Endodermal cell (in vitro differentiated cells): ENCODE data around the gene TYRO3. TPM values are rescaled to one million over a fixed set of nuclear protein-coding genes. Genes with fewer than 3 reads are reported as not detected.

Experiments
- DNase-seq: peaks from one replicate; pipeline ENCODE4 v3.0.0-alpha.2; 2017
- H3K27ac ChIP-seq: 2 replicates; pipeline ENCODE4 v1.5.1; 2013; ENCODE audit warnings: mild to moderate bottlenecking, low read depth, low read length, moderate library complexity
- H3K27me3 ChIP-seq: 2 replicates; pipeline ENCODE4 v1.6.1; 2013; ENCODE audit warnings: mild to moderate bottlenecking, low read length, moderate library complexity; ENCODE audit not compliant: insufficient read depth, control insufficient read depth, poor library complexity, severe bottlenecking
- H3K36me3 ChIP-seq: 2 replicates; pipeline ENCODE4 v1.7.0; 2013; ENCODE audit warnings: mild to moderate bottlenecking, low read length, moderate library complexity; ENCODE audit not compliant: control insufficient read depth, insufficient read depth
- H3K4me1 ChIP-seq: one replicate; pipeline ENCODE4 v1.7.0; 2013; ENCODE audit warnings: low read length; ENCODE audit not compliant: control insufficient read depth, insufficient read depth
- H3K4me3 ChIP-seq: 2 replicates; pipeline ENCODE4 v1.5.1; 2013; ENCODE audit warnings: mild to moderate bottlenecking, low read length, moderate library complexity
- H3K9ac ChIP-seq: 2 replicates; pipeline ENCODE4 v1.6.1; 2013; ENCODE audit warnings: mild to moderate bottlenecking, low read length, moderate library complexity; ENCODE audit not compliant: poor library complexity, severe bottlenecking; ENCODE audit errors: extremely low read depth
- H3K9me3 ChIP-seq: 2 replicates; pipeline ENCODE4 v1.6.1; 2013; ENCODE audit warnings: mild to moderate bottlenecking, low read length, moderate library complexity; ENCODE audit not compliant: control insufficient read depth
- H3K27ac Mint-ChIP-seq: 2 replicates; pipeline ENCODE4 v1.8.0; 2020; ENCODE audit warnings: mixed read lengths
- H3K27me3 Mint-ChIP-seq: 2 replicates; pipeline ENCODE4 v1.8.0; 2021; ENCODE audit warnings: mild to moderate bottlenecking, mixed read lengths; ENCODE audit not compliant: insufficient read depth
- H3K36me3 Mint-ChIP-seq: 2 replicates; pipeline ENCODE4 v1.8.0; 2020; ENCODE audit warnings: low read depth, mixed read lengths
- H3K4me1 Mint-ChIP-seq: 2 replicates; pipeline ENCODE4 v1.8.0; 2020; ENCODE audit warnings: mixed read lengths
- H3K4me3 Mint-ChIP-seq: 2 replicates; pipeline ENCODE4 v1.8.0; 2020; ENCODE audit warnings: mild to moderate bottlenecking, moderate library complexity, mixed read lengths
- H3K9me3 Mint-ChIP-seq: 2 replicates; pipeline ENCODE4 v1.8.0; 2020; ENCODE audit warnings: mild to moderate bottlenecking, mixed read lengths
- WGBS, 2 experiments: methylation state at CpG; one replicate each; pipeline versions ENCODE4 v1.1.5 to v1.1.7; 2013; ENCODE audit warnings: missing lambda C conversion rate in 2 of 2, mixed read lengths in 1 of 2; ENCODE audit not compliant: insufficient coverage in 1 of 2, insufficient read length in 1 of 2; 5-methylcytosine and 5-hydroxymethylcytosine counted together
- total RNA-seq, 2 donors: library from RNA; stranded (reverse); fragmentation: NEBNext Ultra II Directional in 1 of 2; extraction: Animal tissue kit (Norgen Biotek cat#: 25700) in 1 of 2; gene quantifications; 2 replicates in 1 of 2; 3 replicates in 1 of 2; pipeline ENCODE4 v1.2.1, GENCODE V29; 2021
- TF ChIP-seq, protein P1 (sequence below): fragments of 200-600 bp; sonication (generic); conservative IDR thresholded peaks from 2 replicates; pipeline ENCODE4 v1.5.0; 2021; ENCODE audit warnings: antibody characterized with exemption, mild to moderate bottlenecking

Gene TYRO3
- total RNA-seq, 2 donors from 2014 or later: 293 to 311 TPM

DNA sequence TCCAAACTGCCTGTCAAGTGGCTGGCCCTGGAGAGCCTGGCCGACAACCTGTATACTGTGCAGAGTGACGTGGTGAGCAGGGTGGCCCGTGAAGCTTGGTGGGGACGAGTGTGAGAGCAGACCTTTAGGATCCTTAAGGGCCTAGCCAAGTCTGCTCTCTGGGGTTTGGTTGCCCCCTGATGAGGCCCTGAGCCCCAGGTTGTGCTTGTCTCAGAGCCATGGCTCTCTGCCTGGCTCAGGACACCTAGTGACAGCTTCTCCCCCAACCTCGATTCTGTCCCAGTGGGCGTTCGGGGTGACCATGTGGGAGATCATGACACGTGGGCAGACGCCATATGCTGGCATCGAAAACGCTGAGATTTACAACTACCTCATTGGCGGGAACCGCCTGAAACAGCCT, 14.4 kb downstream of the TYRO3 start:
- H3K4me3 Mint-ChIP-seq: no peak overlapping the region
- 89 to 94% methylated on average over 12 to 13 of the region's 13 CpGs for WGBS, 2 experiments
- Histone ChIP-seq H3K27me3 (no peaks in the 10 kb centered on the region), H3K4me3 (no peak overlapping the region), H3K9me3 (no peaks in the 10 kb centered on the region), H3K9ac (no peak overlapping the region), H3K36me3 (peaks cover 88% of the 10 kb centered on the region), H3K4me1 (peaks cover 27% of the 10 kb centered on the region), H3K27ac (no peak overlapping the region)
- no peaks in the 10 kb centered on the region for H3K9me3 Mint-ChIP-seq
- TF ChIP-seq, protein P1, sequence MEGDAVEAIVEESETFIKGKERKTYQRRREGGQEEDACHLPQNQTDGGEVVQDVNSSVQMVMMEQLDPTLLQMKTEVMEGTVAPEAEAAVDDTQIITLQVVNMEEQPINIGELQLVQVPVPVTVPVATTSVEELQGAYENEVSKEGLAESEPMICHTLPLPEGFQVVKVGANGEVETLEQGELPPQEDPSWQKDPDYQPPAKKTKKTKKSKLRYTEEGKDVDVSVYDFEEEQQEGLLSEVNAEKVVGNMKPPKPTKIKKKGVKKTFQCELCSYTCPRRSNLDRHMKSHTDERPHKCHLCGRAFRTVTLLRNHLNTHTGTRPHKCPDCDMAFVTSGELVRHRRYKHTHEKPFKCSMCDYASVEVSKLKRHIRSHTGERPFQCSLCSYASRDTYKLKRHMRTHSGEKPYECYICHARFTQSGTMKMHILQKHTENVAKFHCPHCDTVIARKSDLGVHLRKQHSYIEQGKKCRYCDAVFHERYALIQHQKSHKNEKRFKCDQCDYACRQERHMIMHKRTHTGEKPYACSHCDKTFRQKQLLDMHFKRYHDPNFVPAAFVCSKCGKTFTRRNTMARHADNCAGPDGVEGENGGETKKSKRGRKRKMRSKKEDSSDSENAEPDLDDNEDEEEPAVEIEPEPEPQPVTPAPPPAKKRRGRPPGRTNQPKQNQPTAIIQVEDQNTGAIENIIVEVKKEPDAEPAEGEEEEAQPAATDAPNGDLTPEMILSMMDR: no peak
- peaks cover 43% of the 10 kb centered on the region for H3K4me1 Mint-ChIP-seq
- H3K27ac Mint-ChIP-seq: peak overlapping the region; percentile 72
- H3K36me3 Mint-ChIP-seq: peaks cover 81% of the 10 kb centered on the region
- DNase-seq: no peak
- H3K27me3 Mint-ChIP-seq: no peaks in the 10 kb centered on the region

DNA sequence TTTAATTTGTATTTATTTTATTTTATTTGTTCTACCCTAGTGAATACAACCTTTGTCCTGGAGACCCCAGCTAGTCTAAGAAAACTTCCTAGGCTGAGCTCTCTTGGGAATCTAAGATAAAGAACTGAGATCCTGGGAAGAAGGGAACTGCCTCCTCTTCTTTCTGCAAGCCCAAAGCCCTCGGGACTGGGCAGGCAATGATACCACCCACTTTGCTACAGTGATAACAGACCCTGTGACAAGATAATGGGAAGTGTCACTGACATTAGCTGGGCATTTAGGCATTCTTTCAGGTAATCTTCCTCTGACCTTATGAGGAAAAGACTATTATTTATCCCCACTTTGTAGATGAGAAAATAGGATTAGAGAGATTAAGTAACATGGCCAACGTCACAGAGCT, 15.1 kb downstream of the TYRO3 start:
- Histone ChIP-seq H3K4me3 (no peak overlapping the region), H3K27me3 (no peaks in the 10 kb centered on the region), H3K27ac (no peak overlapping the region), H3K36me3 (peaks cover 89% of the 10 kb centered on the region), H3K4me1 (peaks cover 21% of the 10 kb centered on the region), H3K9ac (peak overlapping the region; percentile 28), H3K9me3 (no peaks in the 10 kb centered on the region)
- TF ChIP-seq, protein P1: no peak
- Mint-ChIP-seq H3K36me3 (peaks cover 81% of the 10 kb centered on the region), H3K9me3 (no peaks in the 10 kb centered on the region), H3K4me1 (peaks cover 36% of the 10 kb centered on the region), H3K27me3 (no peaks in the 10 kb centered on the region), H3K27ac (peak overlapping the region; percentile 72), H3K4me3 (no peak overlapping the region)
- 12% methylated on average over 2 of the region's 2 CpGs; no CpG with 5 or more reads in 1 of the 2 experiments for WGBS, 2 experiments
- peak; percentile 57 for DNase-seq

DNA sequence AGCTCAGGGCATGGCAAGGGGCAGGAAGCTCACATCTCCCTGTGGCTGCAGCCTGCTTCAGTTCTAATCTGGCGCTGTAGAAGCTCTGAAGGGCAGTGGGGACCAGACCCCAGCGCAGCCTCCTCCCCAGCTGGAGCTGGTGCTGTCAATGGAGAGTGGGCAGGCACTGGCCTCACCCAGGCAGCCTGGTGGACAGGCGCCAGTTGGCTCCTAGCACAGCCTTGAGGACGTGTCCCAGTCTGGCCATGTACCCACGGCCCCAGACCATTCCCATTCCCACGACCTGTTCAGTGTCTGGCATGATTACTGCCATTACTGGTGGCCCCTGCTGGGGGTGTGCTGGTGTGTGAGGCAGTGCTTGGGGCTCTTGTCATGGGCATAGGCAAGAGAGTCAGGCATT, 16.3 kb downstream of the TYRO3 start:
- Mint-ChIP-seq H3K4me1 (peaks cover 29% of the 10 kb centered on the region), H3K27ac (no peak overlapping the region), H3K36me3 (peaks cover 74% of the 10 kb centered on the region), H3K9me3 (no peaks in the 10 kb centered on the region), H3K4me3 (no peak overlapping the region), H3K27me3 (no peaks in the 10 kb centered on the region)
- TF ChIP-seq, protein P1: no peak
- Histone ChIP-seq H3K9me3 (no peaks in the 10 kb centered on the region), H3K36me3 (peaks cover 82% of the 10 kb centered on the region), H3K27ac (no peak overlapping the region), H3K4me1 (peaks cover 21% of the 10 kb centered on the region), H3K4me3 (no peak overlapping the region), H3K9ac (no peak overlapping the region), H3K27me3 (no peaks in the 10 kb centered on the region)
- no peak for DNase-seq
- WGBS, 2 experiments: 95 to 100% methylated on average over 2 to 6 of the region's 6 CpGs
